ENCODE data around the gene CLRN3.

DNA sequence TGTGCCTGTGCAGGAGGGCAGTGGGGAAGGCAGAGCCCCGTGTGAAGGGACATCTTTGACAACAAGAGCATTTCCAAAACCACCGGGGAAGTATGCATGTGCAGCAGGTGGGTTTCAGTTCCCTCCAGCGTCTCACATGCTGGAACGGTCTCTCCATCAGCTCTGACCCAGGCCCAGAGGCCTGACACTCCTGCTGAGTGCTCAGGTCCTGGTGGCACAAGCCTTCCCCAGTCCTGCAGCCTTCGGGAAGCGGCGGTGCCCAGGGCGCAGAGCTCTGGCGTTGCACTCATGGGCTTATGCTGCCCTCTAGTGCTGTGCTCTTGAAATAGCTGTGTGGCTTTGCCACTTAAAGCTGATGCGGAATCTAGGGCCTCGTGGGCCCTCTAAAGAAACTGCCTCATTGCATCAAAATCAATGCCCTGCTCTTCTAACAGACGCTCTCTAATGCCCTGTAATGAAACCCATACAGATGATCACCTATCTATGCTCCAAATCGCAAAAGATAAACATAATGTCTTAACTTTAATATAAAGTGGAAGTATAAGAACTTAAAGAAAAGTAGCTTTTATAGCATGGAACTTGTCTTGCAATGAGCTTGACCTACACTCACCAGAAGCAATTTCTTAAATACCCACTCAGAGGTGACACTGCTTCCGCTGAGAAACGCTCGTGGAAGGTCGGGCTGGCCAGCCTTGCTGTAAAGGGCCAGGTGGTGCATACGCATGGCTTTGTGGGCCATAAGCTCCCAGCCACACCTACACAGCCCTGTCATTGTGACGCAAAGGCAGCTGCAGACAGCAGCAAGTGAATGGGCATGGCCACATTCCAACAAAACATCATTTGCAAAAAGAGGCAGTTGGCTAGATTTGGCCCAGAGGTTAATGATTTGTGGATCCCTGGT, 38.6 kb downstream of the CLRN3 start:
- TF ChIP-seq POLR2AphosphoS5 (IDR thresholded peaks at IDR 0.05; ENCODE audit: low read depth, low read length): no peak
- TF ChIP-seq, protein P1, sequence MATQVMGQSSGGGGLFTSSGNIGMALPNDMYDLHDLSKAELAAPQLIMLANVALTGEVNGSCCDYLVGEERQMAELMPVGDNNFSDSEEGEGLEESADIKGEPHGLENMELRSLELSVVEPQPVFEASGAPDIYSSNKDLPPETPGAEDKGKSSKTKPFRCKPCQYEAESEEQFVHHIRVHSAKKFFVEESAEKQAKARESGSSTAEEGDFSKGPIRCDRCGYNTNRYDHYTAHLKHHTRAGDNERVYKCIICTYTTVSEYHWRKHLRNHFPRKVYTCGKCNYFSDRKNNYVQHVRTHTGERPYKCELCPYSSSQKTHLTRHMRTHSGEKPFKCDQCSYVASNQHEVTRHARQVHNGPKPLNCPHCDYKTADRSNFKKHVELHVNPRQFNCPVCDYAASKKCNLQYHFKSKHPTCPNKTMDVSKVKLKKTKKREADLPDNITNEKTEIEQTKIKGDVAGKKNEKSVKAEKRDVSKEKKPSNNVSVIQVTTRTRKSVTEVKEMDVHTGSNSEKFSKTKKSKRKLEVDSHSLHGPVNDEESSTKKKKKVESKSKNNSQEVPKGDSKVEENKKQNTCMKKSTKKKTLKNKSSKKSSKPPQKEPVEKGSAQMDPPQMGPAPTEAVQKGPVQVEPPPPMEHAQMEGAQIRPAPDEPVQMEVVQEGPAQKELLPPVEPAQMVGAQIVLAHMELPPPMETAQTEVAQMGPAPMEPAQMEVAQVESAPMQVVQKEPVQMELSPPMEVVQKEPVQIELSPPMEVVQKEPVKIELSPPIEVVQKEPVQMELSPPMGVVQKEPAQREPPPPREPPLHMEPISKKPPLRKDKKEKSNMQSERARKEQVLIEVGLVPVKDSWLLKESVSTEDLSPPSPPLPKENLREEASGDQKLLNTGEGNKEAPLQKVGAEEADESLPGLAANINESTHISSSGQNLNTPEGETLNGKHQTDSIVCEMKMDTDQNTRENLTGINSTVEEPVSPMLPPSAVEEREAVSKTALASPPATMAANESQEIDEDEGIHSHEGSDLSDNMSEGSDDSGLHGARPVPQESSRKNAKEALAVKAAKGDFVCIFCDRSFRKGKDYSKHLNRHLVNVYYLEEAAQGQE (IDR thresholded peaks at IDR 0.05; ENCODE audit: insufficient read depth in 1 of 2, low read depth in 2 of 2, low read length in 2 of 2): no peak

Data from PFSK-1 (cell line).